Tibial nerve (tissue), 3 donors: ENCODE data around the gene LZTR1.

Experiments
- POLR2A ChIP-seq, 2 donors: fragments of 450-650 bp; IDR thresholded peaks; one replicate each; pipeline ENCODE4 v1.6.1; 2017; ENCODE audit warnings: antibody characterized with exemption in 2 of 2, mild to moderate bottlenecking in 2 of 2, moderate library complexity in 2 of 2
- TF ChIP-seq, protein P1 (sequence below), 5 experiments: fragments of 200-600 bp in 3 of 5; fragments of 450-650 bp in 2 of 5; sonication (generic) in 3 of 5; IDR thresholded peaks; one replicate each; pipeline ENCODE4 v1.5.1; 2016 to 2019; ENCODE audit warnings: antibody characterized with exemption in 5 of 5, mild to moderate bottlenecking in 3 of 5, moderate library complexity in 2 of 5

DNA sequence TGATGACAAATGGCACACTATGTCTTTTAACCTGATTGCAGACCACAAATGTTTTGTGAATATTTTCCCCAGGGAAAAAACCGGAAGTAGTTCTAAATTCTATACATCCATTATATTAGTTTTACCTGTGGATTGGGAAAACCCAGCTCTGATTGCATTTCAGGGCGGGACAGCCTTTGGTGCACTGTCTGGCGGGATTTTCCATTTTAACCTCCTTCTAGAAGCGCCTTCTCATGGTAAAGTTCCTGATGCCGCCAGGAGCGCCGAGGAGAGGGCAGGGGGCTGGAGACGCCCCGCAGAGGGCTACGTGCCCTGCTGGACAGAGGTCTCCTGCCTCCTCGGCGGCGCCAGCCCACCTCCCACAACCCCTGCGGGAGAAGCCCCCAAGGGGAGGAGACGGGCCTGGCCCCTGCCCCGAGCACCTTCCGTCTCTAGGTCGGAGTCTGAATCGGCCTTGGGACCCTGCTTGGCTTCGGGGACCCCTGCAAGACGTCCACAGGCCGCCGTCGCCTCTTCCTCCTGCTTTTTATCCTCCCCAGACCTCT, 31.6 kb downstream of the LZTR1 start:
- TF ChIP-seq, protein P1, sequence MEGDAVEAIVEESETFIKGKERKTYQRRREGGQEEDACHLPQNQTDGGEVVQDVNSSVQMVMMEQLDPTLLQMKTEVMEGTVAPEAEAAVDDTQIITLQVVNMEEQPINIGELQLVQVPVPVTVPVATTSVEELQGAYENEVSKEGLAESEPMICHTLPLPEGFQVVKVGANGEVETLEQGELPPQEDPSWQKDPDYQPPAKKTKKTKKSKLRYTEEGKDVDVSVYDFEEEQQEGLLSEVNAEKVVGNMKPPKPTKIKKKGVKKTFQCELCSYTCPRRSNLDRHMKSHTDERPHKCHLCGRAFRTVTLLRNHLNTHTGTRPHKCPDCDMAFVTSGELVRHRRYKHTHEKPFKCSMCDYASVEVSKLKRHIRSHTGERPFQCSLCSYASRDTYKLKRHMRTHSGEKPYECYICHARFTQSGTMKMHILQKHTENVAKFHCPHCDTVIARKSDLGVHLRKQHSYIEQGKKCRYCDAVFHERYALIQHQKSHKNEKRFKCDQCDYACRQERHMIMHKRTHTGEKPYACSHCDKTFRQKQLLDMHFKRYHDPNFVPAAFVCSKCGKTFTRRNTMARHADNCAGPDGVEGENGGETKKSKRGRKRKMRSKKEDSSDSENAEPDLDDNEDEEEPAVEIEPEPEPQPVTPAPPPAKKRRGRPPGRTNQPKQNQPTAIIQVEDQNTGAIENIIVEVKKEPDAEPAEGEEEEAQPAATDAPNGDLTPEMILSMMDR (IDR thresholded peaks at IDR 0.05) = no peak
- no peak for TF ChIP-seq POLR2A (IDR thresholded peaks at IDR 0.05)
